ENCODE measurements around the gene TDRD7.
A peak's percentile ranks its signal among the peaks of the same experiment; 100 is the strongest.

The TDRD7 gene

DNA sequence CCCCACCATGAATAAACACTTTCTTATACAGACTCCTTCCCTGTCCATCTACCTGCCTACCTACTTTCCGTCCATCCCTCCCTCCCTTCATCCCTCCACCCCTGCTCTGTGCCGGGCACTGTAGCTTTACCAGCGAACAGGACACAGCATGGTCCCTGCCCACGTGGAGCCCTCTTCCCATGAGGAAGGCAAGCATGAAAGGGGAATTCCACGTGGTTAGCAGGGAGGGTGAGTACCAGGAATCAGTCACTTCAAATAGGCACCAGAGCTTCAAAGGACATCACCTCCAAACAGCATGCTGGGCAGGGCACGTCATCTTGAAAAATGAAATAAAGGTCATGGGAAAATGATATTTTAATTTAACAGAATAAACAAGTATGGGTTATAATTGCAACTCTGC lies 35.0 kb upstream of the TDRD7 start:
- DNase-seq (ENCODE audit: extremely low read depth, low read depth) = no peak
- TF ChIP-seq, protein P1, sequence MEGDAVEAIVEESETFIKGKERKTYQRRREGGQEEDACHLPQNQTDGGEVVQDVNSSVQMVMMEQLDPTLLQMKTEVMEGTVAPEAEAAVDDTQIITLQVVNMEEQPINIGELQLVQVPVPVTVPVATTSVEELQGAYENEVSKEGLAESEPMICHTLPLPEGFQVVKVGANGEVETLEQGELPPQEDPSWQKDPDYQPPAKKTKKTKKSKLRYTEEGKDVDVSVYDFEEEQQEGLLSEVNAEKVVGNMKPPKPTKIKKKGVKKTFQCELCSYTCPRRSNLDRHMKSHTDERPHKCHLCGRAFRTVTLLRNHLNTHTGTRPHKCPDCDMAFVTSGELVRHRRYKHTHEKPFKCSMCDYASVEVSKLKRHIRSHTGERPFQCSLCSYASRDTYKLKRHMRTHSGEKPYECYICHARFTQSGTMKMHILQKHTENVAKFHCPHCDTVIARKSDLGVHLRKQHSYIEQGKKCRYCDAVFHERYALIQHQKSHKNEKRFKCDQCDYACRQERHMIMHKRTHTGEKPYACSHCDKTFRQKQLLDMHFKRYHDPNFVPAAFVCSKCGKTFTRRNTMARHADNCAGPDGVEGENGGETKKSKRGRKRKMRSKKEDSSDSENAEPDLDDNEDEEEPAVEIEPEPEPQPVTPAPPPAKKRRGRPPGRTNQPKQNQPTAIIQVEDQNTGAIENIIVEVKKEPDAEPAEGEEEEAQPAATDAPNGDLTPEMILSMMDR (IDR thresholded peaks at IDR 0.05; ENCODE audit: low read depth, low read length) = no peak

DNA sequence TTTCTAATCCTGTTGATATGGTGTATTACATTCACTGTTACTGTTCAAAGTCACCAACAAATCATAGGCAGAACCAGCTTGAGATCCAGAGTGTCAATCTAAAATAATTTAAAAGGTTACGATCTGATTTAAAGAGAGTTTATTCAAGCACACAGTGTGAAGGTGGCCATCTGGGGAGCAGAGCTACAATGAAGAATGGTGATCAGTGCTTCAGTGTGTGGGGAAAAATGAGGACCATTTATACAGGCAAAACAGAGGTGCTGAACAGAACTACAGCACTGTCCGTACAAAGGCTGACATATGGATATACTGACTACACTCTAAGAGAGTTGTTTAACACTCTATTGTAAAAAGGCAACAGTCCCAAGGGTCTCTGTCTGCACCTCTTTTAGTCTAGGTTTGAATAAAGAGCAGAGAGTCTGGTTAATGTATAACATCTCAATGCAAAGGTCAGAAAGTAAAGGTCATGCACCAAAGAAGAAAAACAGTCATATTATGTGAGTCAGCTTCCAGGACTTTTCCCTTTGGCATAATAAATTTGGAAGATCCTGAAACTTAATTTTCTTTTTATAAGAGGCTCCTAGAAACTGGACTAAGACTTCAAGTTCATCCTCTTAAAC lies 29.7 kb upstream of the TDRD7 start:
- no peak for DNase-seq (ENCODE audit: extremely low read depth, low read depth)

DNA sequence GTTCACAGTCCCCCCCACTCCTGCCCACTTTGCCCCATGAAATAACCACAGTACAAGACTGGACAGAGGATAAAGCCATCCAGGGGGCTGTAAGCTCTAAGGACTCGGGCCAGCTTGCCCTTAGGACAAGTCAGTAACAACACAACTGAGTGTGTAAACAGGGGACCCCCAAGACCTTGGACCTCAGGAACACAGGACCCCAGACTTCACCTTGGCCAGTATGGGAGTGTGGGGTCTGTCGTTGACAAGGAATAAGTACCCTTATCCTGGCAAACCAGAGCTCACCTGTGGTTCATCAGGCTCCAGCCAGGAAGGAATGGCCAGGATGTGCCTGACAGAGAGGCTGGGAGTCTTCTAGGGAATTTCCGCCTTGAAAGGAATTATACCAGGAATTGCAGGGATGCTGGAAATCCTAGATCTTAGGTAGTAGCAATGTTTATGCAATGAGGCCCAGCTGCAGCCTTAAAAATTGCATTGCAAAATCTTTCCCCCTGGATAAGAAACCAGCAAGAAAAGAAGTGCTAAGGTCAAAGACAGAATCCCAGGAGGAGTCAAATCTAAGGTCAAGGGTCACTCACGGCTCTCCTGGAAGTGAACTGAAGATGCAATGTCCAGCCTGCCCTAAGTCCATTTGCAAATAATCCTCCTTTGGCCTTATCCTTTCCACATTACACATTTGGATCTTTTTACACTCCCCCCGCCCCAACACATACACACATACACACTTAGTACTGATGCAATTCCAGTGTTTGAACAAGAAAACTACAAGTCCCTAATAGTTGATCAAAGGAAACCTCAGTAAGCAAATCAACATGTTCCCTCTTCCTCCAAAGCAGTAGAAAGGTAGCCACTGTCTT lies 27.3 kb upstream of the TDRD7 start:
- TF ChIP-seq, protein P1 (IDR thresholded peaks at IDR 0.05; ENCODE audit: low read depth, low read length) = no peak
- no peak for DNase-seq (ENCODE audit: extremely low read depth, low read depth)

More for the DNA sequence above, 29.7 kb upstream of the TDRD7 start:
- TF ChIP-seq, protein P1 (IDR thresholded peaks at IDR 0.05; ENCODE audit: low read depth, low read length) = no peak

DNA sequence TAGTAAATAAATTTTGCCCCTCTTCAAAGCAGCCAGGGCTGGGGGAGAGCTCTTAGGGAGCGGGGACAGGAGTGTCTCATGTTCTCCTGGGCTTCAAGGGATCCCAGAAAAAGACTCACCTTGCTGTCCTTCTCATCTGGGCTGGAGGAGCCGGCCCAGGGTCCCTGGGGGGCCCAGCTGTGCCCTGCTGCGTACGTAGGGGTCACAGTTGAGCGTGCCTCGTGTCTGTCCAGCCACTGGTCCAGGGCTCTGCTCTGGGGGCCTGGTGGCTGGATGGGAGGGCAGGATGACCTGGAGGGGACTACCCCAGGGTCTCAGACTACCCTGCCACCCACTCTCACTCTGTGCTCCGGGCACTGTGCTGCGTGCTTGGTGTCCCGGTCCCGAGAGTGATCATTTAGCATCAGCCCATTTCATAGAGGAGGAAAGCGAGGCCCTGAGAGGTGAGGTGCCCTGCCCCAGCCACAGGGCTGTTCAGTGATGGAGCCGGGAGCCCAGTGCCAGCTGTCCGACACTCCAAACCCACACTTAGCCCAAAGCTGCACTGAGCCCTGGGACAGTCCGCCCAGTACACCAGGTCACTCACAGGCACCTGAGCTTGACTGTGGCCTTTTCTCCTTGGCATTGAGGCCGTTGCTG lies 26.2 kb upstream of the TDRD7 start:
- TF ChIP-seq, protein P1 (IDR thresholded peaks at IDR 0.05; ENCODE audit: low read depth, low read length) = no peak
- DNase-seq (ENCODE audit: extremely low read depth, low read depth) = no peak

DNA sequence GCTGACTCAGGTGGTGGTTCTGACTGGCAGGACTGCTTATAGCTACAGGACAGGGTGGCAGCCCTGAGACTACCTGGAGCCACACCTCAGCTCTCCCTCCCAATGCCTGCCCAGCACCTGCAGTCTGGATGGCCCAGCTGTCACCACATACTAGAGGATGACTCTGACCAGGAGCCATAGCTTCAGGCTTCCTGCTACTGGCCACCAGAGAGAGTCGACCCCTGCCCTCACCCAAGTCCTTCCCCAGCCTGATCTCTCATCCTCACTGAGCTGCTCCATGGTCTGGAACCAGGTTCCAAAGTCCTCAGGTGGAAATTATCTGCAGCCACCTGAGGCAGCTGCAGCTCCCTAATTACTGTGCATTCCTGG lies 25.6 kb upstream of the TDRD7 start:
- TF ChIP-seq, protein P1 (IDR thresholded peaks at IDR 0.05; ENCODE audit: low read depth, low read length) = no peak
- no peak for DNase-seq (ENCODE audit: extremely low read depth, low read depth)

DNA sequence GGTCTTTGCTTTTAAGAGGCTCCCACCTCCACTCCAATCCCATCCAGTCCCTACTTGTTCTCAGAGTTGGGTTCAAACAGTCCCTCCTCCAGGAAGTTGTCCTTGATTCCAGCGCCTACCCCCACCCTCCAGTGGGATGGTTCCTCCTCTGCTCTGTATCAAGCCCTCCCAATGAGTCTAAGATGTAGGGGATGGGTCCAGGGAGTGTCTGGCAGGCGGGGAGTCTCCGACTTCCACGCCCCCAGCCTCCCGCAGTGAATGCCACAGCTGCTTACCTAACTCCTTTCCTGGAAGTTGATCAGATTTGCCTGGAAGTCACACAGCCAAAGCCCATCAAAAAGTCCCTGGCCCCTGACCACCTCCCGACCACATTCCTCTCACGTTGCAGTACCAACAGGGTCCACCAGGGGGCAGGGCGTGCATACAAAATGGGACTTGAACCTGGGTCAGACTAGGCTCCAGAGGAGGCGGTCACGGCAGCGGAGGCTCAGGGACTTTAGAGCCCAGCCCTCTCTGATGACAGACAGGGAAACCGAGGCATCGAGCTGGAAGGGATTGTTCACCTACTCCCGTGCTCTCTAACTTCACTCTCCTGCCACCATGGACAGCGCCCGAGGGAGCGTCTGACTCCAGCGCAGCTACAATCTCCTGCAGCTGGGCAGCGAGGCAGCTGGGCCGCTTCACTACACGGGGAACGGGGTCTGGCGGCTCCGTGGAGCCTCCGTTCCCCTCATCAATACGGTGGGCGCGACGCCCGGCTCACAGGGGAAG lies 25.0 kb upstream of the TDRD7 start:
- peak; percentile 16 for DNase-seq (ENCODE audit: extremely low read depth, low read depth)
- TF ChIP-seq, protein P1 (IDR thresholded peaks at IDR 0.05; ENCODE audit: low read depth, low read length) = peak; percentile 100

Data from AG09319 (cell line).